Stimulated activated CD4-positive, alpha-beta T cell treated with anti-CD3 and anti-CD28 coated beads, Interleukin-2, amount 100 ng/mL, for 48 hours (primary cell): Measurements from ENCODE around the gene PFDN1.
A peak's percentile ranks its signal among the peaks of the same experiment; 100 is the strongest.

ENCODE experiments used
- DNase-seq, 2 donors: peaks; one replicate each; pipeline ENCODE4 v3.0.0-alpha.2; 2020

PFDN1 gene

DNA sequence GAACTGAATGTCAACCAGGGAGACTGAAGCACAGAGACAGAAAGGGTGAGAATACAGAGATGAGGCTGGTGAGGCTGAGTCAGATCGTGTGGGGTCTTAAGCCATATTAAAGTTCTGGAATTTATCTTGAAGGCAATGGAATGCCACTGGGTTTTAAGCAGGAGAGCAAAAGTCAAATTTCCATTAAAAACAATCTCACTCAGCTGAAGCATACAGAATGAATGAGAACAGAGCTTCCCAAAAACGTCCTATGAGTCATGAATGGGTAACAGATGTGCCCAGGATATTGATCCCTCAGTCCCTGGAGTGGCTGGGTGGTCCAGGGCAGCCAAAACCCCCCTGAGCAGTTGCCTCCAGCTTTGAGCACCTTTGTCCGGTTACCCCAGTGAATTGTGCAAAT lies 44.9 kb downstream of the PFDN1 start:
- no peak for DNase-seq

DNA sequence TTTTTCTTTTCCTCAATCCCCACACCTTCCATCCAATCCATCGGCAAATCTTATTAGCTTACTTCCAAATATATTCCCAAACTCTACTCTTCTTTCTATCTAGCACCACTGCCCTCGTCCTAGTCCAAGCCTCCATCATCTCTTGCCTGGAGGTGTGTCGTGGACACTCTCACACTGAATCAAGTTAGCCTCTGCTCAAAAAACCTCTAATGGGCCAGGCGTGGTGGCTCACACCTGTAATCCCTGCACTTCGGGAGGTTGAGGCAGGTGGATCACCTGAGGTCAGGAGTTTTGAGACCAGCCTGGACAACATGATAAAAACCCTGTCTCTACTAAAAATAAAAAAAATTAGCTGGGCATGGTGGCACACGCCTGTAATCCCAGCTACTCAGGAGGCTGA lies 46.2 kb downstream of the PFDN1 start:
- no peak for DNase-seq

DNA sequence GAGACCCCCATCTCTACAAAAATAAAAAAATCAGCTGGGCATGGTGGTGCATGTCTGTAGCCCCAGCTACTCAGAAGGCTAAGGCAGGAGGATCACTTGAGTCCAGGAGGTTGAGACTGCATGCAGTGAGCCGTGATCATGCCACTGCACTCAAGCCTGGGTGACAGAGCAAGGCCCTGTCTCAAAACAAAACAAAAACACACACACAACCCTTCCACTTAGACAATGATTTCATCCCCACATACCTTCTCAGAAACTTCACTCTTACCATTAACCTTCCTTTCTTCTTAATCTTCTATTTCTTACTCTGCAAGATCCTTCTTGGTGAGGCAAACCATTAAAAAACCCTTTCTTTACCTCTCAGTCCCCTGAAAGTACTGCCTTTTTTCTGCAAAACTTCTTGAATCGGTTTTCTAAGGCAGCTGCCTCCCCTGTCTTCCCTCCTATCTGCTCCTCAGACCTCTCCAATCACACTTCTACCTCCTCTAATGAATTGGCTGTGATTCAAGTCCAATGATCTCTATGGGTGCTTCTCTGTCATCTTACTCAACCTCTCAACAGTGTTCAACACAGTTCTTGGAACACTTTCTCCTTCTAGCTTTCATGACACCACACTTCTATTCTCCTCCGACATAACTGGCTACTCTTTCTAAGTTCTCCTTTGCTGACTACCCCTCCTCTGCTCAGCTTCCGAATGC lies 47.3 kb downstream of the PFDN1 start:
- no peak for DNase-seq

DNA sequence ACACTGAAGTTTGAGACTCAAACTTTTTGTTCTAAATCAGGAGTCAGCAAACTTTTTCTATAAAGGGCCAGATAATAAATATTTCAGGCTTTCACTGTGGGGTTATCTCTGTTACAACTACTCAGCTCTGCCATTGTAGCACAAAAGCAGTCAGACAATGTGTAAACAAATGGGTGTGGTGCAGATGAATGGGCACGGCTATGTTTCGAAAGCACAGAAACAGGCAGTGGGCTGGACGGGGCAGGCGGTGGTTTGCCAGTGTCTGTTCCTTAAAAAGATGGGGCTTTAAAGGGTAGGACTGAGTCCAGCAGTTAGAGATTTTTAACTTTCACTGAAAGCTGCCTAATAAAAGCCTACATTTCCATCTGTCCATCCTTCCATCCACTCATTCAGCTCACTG lies 48.9 kb downstream of the PFDN1 start:
- no peak for DNase-seq

DNA sequence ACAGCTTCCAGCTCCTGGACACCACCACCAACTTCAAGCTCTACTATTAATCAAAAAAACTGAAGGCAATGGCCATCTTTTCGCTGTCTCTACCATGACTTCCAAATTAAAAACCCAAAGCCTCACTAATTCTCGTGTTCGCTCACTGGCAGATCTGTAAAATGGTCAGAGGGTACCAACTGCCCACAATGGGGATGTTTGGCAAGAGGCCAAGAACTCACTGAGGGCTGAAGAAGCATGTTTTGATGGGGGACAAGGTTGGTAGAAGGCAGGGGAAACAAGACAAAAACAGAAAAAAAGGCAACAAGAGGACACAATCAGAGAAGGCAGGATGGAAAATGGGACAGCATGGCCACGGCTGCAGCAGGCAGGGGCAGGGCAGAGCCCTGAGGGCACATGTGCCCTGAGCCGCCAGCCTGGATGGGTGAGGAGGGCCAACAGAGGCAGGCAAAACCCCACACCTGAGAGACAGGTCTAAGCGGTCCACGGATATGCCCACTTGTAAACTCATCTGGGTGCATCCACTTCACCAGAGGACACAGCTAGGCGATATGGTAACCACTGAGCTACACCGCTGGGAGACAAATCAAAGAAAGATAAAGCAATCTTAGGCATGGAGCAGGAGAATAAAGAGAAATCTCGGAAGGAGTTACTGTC lies 50.3 kb downstream of the PFDN1 start:
- DNase-seq: no peak

DNA sequence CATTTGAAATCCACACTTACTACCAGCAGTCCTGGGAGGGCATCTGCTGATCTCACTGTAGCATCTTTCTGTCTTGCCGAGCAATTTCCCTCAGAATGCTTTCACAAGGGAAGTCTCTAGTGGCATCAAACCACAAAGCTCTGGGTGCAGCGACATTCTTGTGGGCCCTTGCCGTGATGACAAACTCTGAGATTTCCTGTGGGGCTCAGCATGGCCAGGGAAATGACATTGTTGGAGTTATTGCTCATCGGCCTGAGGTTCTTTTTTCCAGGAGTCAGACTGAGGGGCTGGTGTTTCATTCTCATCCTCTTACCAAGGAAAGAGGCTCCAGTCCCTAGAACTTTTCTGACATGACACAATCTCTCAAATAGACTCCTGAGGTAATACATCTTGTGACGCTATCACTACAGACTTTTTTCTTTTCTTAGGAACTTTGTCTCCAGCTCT lies 51.4 kb downstream of the PFDN1 start:
- DNase-seq: peak; percentile 59 to 61

DNA sequence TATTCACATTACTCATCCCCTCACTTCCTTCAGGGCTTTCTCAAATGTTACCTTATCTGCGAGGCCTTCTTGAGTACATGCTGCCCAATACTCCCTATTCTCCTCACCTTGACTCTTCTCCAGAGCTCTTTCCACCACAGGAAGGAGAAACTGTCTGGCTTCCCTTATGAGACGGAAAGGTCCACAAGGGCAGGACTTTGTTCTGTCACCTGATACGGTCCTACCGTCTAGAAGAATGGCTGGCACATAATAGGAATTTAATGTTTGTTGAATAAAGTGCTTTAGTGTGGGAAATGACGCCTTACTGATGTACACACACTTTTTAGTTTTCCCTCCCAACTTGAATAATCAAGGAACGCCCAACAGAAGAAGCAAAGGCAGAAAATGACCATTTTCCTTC lies 52.5 kb downstream of the PFDN1 start:
- no peak for DNase-seq

DNA sequence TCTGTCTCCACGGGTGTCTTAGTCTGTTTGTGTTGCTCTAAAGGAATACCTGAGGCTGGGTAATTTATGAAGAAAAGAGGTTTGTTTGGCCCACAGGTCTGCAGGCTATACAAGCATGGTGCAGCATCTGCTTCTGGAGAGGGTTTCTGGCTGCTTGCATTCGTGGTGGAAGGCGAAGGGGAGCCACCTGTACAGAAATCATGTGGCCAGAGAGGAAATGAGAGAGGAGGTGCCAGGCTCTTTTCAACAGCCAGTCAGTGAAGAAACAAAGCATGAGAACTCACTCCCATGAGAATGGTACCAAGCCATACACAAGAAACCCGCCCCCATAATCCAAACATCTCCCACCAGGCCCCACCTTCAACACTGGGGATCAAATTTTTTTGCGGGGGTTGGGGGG lies 53.4 kb downstream of the PFDN1 start:
- DNase-seq: no peak

DNA sequence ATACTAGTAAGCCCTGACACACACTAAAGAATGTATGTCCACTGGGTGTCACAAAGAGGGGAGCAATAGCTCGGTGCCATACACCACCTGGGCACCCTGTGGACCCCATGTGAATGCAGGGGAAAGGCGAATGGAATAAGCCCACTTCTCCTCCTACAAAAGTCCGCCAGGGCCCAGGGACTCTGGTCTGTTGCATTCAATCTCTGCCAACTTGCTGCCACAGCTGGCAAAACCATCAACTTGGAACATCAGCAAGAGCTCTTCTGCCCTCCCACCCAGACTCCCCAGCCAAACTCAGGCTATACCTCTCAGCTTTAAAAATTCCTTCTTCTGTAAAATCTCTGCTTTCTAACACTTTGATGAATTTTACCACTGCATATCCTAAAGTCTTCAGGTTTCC lies 54.5 kb downstream of the PFDN1 start:
- DNase-seq: no peak

DNA sequence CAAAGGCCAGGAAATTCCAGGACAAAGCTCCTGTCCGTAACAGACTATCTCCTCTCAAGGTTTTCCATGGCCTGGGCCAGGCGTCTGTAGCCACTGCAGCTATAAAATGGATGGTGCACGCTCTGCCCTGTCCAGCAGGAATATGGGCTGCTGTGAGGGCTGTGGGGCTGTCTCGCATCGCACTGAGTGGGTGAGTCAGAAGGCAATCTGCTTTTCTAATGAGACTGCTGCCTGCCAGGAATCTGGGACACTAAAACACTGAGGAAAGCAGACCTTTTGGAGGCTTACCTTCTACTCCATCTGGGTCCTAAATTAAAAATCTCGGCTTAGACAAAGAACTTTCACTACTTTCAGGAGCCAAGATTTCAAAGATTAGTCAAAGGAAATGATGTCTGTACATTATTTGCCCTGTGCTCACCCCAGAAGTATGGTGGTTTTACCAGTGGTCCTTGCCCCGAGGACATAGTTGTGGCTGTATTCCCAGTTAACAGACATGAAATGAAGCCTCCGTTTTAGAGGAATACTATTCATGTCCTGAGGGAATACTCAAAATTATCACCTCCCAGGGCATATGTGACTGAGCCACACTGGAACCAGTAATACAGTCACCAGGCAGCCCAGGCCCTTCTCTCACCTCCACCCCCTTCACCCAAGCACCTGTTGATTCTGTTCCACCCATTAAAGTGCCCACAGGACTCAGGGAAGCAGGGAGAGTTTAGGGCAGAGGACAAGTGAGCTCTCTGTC lies 56.4 kb downstream of the PFDN1 start:
- DNase-seq: no peak

DNA sequence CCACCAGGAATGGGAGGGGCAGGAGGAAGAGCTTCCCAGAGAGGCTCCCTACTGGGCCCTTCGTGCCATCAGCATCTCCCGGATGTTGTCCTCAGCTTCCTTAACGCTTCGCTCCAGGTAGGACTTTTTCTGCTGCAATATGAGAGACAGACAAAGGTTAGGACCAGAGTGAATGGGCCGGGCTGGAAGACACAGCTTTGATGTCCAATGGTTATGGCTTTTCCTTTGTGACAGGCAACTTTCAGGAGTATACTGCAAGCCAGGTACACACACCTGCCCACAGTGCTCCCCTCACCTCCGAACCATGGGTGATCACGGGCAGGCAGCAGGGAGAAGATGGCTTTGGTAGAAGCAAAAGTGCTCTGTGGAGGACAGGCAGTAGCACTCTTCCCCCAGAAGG lies 57.0 kb downstream of the PFDN1 start:
- DNase-seq: no peak

DNA sequence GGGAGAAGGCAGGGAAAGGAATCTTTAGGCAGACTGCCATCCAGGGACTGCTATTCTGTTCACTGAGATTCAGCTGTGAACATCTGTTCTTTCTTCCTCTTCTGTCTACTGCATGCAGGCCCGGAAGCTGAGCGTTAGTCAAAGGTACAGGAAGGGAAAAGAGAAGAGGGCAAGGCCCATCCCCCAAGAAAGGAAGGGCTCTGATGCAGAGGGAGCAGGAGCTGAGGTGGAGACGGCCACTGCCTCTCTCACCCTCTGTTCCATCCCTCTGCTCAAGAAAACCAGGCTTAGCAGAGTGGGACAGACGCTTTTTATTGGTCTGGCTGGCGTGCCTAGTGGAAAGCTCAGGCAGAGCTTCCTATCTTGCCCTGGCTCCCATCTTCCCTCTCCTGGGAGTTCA lies 57.6 kb downstream of the PFDN1 start:
- DNase-seq: no peak

DNA sequence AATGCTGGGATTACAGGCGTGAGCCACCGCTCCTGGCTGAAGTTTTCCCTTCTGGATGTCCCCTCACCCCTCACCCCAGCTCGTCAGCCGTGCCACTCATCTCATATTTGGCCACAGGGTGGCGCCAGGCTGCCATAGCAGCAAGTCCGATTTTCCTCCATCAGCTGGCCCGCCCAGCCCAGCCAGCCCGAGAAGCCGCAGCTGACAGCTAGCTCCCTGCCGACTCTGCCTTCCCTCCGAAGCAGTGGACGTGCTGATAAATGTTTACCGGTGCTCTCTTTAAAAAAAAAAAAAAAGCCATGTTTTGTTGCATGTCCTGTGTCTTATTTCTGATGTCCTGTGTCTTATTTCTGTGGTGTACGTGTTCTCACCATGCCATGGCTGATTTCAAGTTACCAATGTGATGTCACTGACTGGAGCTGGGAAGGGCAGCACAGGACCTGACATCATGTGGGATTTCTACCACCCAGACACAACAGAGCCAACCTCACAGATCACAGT lies 58.3 kb downstream of the PFDN1 start:
- DNase-seq: peak; percentile 77 to 78

DNA sequence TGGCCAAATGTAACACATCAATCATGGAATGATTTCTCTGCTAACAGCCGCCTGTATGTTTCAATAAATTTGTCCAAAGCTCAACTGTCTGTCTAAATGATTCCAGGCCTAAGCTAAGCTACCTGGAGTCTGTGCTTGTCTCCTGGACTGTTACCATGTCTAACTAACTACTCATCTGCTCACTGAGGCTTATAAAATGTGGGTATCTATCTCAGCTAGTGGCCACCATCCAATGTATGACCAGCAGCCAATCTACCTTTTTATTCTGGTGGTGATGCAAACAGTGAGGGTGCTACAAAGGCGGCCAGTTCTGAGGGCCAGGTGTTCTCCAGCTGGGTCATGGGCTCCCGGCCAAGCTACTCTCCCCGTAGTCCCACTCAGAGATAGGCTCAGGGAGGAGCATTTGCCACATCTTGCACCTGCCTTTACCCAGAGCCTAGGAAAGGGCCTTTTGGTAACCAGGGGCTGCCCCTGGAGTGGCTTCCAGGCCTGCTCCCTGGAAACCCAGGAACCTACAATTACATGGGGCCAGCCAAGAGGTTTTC lies 59.1 kb downstream of the PFDN1 start:
- no peak for DNase-seq

DNA sequence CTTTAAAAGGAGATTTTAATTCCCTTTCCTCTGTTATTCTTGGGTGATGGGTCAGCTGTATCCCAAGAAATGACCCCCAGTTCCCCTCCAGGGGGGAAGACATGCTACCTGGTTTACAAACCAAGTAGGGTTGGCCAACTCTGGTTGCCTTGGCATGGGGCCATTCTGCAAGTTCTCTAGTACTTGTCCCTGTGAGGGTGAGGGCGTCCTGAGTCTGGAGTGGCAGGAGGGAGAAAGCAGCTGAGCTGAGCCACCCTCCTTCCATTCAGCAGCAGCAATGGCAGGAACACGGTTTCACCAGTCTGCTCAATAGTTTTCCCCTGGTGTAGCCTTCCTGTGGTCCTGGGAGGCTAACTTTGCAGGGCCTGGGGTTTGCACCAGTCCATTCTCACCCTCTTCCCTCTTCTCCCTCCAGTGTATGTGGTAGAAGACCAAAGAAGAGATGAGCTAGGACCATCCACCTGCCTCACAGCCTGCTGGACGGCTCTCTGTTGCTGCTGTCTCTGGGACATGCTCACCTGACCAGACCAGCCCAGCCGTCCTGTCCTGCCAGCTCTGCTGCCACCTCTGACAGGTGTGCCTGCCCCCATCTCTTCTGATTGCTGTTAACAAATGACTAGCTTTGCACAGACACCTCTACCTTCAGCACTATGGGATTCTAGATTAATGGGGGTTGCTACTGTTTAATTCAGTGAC lies 59.9 kb downstream of the PFDN1 start:
- DNase-seq: no peak

DNA sequence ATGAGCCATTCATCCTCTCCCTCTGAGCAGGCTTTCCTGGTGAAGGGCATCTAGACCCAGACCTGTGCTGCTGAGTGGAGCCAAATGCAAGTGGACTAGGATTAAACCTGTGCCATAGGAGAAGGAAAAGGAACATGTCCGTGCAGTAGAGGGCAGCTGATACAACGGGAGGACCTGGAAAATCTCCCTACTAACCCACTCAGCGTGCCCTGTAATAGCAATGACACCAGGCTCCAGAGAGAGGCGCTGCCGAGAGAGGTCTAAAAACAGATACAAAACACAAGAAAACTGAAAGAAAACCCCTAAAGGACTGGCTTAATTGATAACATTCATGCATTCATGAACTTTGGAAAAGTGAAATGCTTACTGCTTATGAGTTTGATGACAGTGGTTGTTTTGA lies 60.8 kb downstream of the PFDN1 start:
- DNase-seq: no peak

DNA sequence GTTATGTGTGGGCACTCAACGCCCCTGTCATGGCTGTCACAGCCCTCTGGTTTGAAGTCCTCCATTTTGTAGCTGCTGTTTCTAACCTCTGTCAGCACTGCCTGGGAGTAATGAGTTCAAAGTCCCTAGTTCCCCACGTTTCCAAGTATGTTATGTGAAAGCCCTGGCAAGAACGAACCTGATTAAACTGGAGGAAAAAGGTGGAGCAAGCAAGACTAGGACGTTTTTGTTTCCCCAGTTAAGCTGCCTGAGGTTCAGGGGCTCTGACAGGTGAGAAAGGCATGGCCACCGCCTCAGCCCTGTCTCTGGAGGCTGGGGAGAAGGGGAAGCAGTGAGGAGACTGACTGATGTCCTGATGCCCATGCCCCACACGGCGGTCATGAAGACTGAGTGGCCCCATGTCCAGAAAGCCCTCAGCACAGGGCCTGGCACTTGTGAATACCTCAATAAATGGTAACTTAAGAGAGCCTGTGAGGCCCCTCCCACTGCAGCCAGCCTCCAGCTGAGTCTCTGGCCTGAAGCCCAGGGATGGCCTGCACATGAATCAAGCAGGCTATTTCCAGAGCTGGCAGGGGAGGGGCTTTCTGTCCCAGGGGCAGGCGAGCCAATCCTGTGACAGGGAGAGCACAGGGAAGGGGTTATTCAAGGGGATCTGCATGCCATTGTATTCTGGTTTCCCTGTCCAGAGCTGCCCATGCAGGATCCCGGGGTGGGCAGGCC lies 61.8 kb downstream of the PFDN1 start:
- no peak for DNase-seq

DNA sequence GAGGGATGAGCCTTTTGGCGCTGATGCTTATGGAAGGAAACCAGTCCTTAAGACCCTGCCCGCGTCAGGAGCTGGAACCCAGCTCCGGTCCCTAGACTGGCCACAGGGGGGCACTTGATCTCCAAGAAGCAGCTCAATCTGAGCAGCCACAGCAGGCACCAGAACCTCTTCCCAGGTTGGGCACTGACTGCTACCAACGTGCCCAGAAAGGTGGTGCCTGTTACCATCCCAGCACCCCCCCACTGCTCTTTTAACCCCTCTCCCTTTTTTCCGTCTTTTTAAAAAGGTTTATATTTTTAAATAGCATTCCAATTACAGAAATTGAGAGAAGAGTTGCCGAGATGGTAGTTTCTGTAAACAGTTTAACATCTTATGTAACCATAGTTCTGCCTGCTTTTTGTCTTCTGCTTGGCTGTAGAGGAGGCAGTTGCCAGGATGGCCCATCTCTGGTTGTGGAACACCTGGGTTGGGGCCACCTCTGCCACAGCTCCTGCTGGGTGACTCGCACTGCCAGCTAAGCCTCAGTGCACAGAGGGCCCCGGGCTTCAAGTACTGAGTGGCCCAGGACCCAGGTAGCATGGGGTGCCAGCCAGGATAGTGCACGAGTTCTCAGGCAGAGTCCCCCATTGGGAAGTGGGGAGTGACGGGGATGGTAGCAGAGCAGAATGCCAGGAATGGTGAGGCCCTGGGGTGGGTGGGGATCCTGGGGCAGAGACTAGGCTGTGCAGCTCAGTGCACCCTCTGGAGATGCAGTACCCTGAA lies 62.8 kb downstream of the PFDN1 start:
- DNase-seq: peak; percentile 59 to 63

DNA sequence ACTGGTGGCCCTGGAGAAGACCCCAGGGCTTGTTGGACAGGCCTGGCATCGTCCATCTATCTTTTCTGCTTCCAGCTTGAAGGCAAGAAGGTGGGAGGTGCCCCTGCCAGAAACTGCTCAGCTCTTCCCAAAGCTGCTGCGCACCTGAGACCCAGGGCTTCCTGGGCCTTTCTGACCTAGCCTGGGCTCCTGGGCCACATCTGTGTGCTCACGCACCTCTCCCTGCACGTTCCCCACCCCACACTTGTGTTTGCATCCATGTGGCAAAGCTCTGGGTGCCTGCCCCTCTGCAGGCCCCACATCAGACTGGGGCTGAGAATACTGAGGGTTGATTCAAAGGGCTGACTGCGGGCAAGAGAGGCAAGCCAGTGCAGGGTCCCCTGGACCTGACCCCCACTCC lies 63.4 kb downstream of the PFDN1 start:
- no peak for DNase-seq

DNA sequence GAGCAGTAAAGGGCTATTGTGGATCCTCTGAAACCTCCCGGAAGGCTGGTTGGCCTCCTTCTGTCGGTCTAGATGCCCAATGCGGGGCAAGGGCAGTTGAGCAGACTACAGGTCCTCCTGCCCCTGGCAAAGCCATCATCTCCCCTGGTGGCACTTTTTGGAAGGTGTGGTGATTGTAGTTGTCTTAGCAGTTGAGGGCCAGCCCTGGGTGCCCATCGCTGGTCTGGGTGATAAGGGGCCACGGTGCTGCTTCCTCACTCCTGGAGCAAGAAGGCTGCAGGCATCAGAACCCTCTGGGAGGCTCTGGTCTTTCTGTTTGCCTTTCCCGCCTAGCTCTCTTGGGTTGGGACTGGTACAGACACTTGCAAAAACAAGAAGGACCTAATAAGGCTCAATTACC lies 64.1 kb downstream of the PFDN1 start:
- no peak for DNase-seq

DNA sequence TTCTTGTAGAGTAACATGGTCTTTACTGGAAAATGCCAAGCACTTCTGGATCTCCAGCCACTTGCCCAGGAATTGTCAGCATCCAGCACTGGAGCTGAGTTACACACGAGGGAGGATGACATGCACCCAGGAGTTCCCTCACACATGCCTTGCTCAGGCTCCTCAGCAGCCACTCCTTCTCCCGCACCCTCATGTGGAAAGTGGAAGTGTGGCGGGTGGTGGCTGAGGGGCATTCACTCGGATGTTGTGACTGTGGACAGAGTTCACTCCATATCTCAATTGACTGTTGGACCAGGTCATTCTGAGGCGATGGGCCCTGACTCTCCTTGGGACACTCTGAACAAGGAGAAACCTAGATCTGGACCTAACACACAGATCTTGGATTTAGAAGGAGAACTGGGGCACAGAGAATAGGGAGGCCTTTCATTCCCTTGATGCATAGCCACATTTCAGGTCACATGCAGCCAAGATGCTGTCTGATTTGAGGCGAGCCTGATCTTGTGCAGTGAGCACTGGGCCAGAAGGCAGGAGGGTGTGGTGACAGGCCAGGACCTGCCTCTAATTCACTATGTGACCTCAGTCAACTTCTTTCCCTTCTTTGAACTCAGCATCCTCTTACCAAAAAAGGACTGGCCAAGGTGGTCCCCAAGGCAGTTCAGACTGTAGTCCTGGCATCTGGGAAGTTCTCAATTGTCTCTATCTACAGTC lies 65.9 kb downstream of the PFDN1 start:
- DNase-seq: no peak
